ENCODE results near the gene RPRD1B. TPM values are rescaled to one million over a fixed set of nuclear protein-coding genes. Genes with fewer than 3 reads are reported as not detected.

Gene RPRD1B
- polyA plus RNA-seq, 1 experiment, result 21.0 TPM

DNA sequence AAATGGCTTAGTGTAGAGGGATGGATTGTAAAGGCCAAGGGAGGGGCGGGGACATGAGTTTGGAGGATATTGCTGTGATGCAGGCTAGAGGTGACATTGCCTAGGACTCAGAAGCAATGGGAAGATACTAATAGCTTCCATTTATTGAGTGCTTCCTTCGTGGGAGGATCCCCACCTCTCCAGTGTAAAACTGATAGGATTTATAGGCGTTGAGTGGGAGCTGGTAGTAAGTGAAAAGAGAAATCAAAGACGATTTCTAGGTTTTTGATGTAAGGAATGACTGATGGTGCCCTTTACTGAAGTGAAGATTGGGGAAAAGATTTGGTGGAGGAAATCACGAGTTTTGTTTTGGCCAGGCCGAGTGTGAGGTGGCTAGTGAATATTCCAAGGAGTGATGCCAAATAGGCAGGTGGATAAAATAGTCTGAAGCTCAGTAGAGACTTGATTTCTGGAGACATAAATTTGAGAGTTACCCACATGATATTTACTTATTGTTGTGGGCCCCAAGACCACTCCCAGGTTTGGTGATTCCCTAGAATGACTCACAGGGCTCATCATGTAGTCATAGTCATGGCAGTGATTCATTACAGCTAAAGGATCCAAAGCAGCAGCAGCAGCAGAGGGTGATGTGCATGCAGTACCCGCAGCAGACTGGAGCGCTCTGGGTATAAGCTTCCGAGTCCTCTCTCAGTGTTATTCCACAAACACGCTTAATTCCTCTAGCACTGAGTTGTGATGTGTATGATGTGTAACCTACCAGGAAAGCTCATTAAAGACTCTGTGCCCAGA is 10.2 kb downstream of the RPRD1B start:
- H3K27me3 ChIP-seq (ENCODE audit: control insufficient read depth, insufficient read depth, low read length), result no peaks in the 10 kb centered on the region
- ChIA-PET POLR2A (interaction anchor here (0.7 kb wide), 1 partner anchor 10 kb away, joined by 8 read pairs; no protein-coding TSS in a partner anchor), CTCF (interaction anchor here (0.6 to 2.8 kb wide), 7 partner anchors 9 to 480 kb away, joined by 3 to 14 read pairs (median 6); no protein-coding TSS in a partner anchor)
- H3K36me3 ChIP-seq (ENCODE audit: control insufficient read depth, insufficient read depth, low read length), result peaks cover 6% of the 10 kb centered on the region; the same call in 1 of the 2 replicates
- no peak for DNase-seq (ENCODE audit: low read depth)
- TF ChIP-seq, protein P1, sequence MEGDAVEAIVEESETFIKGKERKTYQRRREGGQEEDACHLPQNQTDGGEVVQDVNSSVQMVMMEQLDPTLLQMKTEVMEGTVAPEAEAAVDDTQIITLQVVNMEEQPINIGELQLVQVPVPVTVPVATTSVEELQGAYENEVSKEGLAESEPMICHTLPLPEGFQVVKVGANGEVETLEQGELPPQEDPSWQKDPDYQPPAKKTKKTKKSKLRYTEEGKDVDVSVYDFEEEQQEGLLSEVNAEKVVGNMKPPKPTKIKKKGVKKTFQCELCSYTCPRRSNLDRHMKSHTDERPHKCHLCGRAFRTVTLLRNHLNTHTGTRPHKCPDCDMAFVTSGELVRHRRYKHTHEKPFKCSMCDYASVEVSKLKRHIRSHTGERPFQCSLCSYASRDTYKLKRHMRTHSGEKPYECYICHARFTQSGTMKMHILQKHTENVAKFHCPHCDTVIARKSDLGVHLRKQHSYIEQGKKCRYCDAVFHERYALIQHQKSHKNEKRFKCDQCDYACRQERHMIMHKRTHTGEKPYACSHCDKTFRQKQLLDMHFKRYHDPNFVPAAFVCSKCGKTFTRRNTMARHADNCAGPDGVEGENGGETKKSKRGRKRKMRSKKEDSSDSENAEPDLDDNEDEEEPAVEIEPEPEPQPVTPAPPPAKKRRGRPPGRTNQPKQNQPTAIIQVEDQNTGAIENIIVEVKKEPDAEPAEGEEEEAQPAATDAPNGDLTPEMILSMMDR (IDR thresholded peaks at IDR 0.05; ENCODE audit: insufficient read depth, low read depth, low read length), result no peak
- no peak overlapping the region for H3K4me3 ChIP-seq (ENCODE audit: low read depth, low read length)

DNA sequence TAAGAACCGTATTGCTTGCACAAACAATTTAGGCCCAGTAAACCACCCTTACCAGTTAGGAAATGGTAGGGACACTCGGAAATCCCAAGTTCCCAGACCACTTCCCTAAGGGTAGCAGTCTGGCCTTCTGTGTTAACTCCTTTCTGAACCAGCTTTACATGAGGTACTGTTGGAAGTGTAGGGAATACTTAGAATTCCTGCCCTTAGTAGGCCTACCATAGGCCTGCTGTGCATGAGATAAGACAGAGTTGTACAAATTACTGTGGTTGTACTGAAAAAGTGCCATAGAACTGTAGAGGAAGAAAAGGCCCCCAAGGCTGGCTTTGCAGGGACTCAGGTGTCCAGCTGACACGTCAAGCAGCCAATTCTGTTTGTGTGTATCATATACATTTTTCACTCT is 11.1 kb downstream of the RPRD1B start:
- Histone ChIP-seq H3K27me3 (ENCODE audit: control insufficient read depth, insufficient read depth, low read length) (no peaks in the 10 kb centered on the region), H3K36me3 (ENCODE audit: control insufficient read depth, insufficient read depth, low read length) (peaks cover 6% of the 10 kb centered on the region; the same call in 1 of the 2 replicates), H3K4me3 (ENCODE audit: low read depth, low read length) (no peak overlapping the region)
- no peak for DNase-seq (ENCODE audit: low read depth)
- TF ChIP-seq, protein P1 (IDR thresholded peaks at IDR 0.05; ENCODE audit: insufficient read depth, low read depth, low read length), result no peak
- POLR2A ChIA-PET, result interaction anchor here (0.6 kb wide), 1 partner anchor 35 kb away, joined by 14 read pairs; no protein-coding TSS in a partner anchor
- CTCF ChIA-PET, result interaction anchor here (1.2 to 2.2 kb wide), 5 partner anchors 8 to 480 kb away, joined by 3 to 10 read pairs (median 6); no protein-coding TSS in a partner anchor

DNA sequence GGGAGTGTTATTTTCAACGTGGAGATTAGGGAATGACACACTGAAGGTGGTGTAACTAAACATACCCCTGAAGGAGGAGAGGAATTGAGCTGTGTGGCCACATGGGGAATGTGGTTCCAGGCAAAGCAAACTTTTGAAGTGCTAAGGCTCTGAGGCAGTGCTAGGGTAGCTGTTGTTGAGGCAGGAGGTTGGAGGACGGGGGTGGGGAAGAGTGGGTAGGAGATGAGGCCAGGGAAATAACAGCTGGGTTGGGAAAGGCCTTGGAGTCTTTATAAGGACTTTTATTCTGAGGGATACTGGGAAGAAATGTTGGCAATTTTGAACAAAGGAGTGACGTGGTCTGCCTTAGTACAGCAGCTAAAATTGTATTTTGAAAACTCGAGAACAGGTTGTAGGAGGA is 13.0 kb downstream of the RPRD1B start:
- no peaks in the 10 kb centered on the region for H3K27me3 ChIP-seq (ENCODE audit: control insufficient read depth, insufficient read depth, low read length)
- ChIA-PET CTCF (interaction anchor here (1.2 to 24.4 kb wide), 4 partner anchors 10 to 482 kb away, joined by 3 to 482 read pairs (median 6); no protein-coding TSS in a partner anchor), POLR2A (no interaction called here)
- DNase-seq (ENCODE audit: low read depth), result no peak
- H3K4me3 ChIP-seq (ENCODE audit: low read depth, low read length), result no peak overlapping the region
- H3K36me3 ChIP-seq (ENCODE audit: control insufficient read depth, insufficient read depth, low read length), result peaks cover 5% of the 10 kb centered on the region; the same call in 1 of the 2 replicates
- TF ChIP-seq, protein P1 (IDR thresholded peaks at IDR 0.05; ENCODE audit: insufficient read depth, low read depth, low read length), result no peak

DNA sequence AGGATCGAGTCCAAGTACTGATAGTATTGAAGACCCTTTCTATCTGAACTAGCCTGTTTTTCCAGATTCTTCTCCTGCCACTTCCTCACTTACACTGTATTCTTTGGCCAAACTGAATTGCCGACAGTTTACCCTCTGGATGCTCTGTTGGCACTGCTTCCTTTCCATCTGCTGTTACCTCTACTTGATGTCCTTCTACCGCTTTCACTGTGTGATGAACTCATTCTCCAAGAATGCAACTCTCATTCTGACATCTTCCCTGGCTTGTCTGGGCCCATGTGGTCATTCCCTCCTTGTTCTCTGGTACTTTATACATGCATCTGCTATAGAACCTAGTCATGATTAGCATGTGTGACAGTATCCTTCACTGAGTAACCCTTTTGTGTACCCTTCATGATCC is 16.3 kb downstream of the RPRD1B start:
- H3K36me3 ChIP-seq (ENCODE audit: control insufficient read depth, insufficient read depth, low read length), result peaks cover 2% of the 10 kb centered on the region; the same call in 1 of the 2 replicates
- TF ChIP-seq, protein P1 (IDR thresholded peaks at IDR 0.05; ENCODE audit: insufficient read depth, low read depth, low read length), result no peak
- H3K4me3 ChIP-seq (ENCODE audit: low read depth, low read length), result no peak overlapping the region
- no peak for DNase-seq (ENCODE audit: low read depth)
- POLR2A ChIA-PET, result no interaction called here
- CTCF ChIA-PET, result interaction anchor here (0.8 to 24.4 kb wide), 7 partner anchors 8 to 173 kb away, joined by 3 to 482 read pairs (median 4); partner anchors contain the start of genes RPRD1B and TTI1
- no peaks in the 10 kb centered on the region for H3K27me3 ChIP-seq (ENCODE audit: control insufficient read depth, insufficient read depth, low read length)

DNA sequence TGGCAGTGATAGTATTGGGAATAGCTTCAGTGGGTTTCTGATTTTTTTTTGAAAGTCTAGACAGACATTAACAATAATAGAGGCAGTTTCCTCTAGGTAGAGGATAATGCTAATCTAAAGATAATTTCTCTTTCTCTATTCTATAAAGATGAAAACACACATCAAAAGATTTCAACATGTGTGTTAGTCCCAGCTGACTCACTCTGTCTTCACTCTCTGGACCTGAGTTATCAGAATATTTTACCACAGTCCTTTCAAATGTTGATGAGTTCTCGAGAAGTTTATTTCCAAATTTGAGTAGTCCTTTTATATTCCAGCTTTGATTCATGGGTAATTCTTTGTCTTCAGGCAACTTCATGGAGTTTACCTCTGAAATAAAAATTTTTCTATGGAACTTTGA is 17.1 kb downstream of the RPRD1B start:
- TF ChIP-seq, protein P1 (IDR thresholded peaks at IDR 0.05; ENCODE audit: insufficient read depth, low read depth, low read length), result no peak
- Histone ChIP-seq H3K4me3 (ENCODE audit: low read depth, low read length) (no peak overlapping the region), H3K27me3 (ENCODE audit: control insufficient read depth, insufficient read depth, low read length) (no peaks in the 10 kb centered on the region), H3K36me3 (ENCODE audit: control insufficient read depth, insufficient read depth, low read length) (peaks cover 2% of the 10 kb centered on the region; the same call in 1 of the 2 replicates)
- CTCF ChIA-PET, result interaction anchor here (0.9 to 24.4 kb wide), 4 partner anchors 10 to 483 kb away, joined by 3 to 482 read pairs (median 4); no protein-coding TSS in a partner anchor
- POLR2A ChIA-PET, result interaction anchor here (0.7 kb wide), 1 partner anchor 30 kb away, joined by 4 read pairs; no protein-coding TSS in a partner anchor
- no peak for DNase-seq (ENCODE audit: low read depth)

Data from BJ (cell line).